ENCODE data around the gene HTT.

- TF ChIP-seq POLR2AphosphoS5 (IDR thresholded peaks at IDR 0.05; ENCODE audit: borderline replicate concordance, low read depth, low read length) (no peak), EZH2 (IDR thresholded peaks at IDR 0.05) (no peak)
Observed at GRCh38 chr4:3200423-3201090, 126.1 kb downstream of the HTT start.
